GM21786 (cell line): Measurements from ENCODE around the gene LILRB5.
"Not testable (repeated sequence)": the region's sequence is repeated elsewhere in the genome, so short reads cannot be mapped to it uniquely, and the experiment has no call there.

ENCODE experiments used
- ATAC-seq: cut with Tn5 transposase; IDR thresholded peaks from one replicate; pipeline ENCODE4 v1.9.1; 2021; ENCODE audit not compliant: unreplicated experiment

Gene LILRB5

GRCh38 chr19:54216869-54217268 is 40.2 kb downstream of the LILRB5 start:
- no peak for ATAC-seq

GRCh38 chr19:54214734-54215133 is 42.3 kb downstream of the LILRB5 start:
- not testable (repeated sequence) for ATAC-seq

- ATAC-seq: not testable (repeated sequence)
Measured at GRCh38 chr19:54214217-54214616, 42.9 kb downstream of the LILRB5 start.

- no peak for ATAC-seq
Measured at GRCh38 chr19:54211235-54211634, 45.8 kb downstream of the LILRB5 start.

- ATAC-seq: no peak
Measured at GRCh38 chr19:54209811-54210494, 47.1 kb downstream of the LILRB5 start.

GRCh38 chr19:54209058-54209810 is 47.8 kb downstream of the LILRB5 start:
- no peak for ATAC-seq

- ATAC-seq: no peak
Measured at GRCh38 chr19:54208784-54209057, 48.4 kb downstream of the LILRB5 start.

- peak; percentile 42 for ATAC-seq
Measured at GRCh38 chr19:54207983-54208783, 48.9 kb downstream of the LILRB5 start.

GRCh38 chr19:54207676-54207982 is 49.4 kb downstream of the LILRB5 start:
- ATAC-seq: no peak

- not testable (repeated sequence) for ATAC-seq
Measured at GRCh38 chr19:54207193-54207592, 49.9 kb downstream of the LILRB5 start.

- no peak for ATAC-seq
Measured at GRCh38 chr19:54206831-54207177, 50.3 kb downstream of the LILRB5 start.

- no peak for ATAC-seq
Measured at GRCh38 chr19:54206030-54206830, 50.8 kb downstream of the LILRB5 start.

GRCh38 chr19:54204767-54205468 is 52.2 kb downstream of the LILRB5 start:
- no peak for ATAC-seq

- ATAC-seq: no peak
Measured at GRCh38 chr19:54203151-54203611, 53.9 kb downstream of the LILRB5 start.

GRCh38 chr19:54201980-54202379 is 55.1 kb downstream of the LILRB5 start:
- no peak for ATAC-seq

- ATAC-seq: no peak
Measured at GRCh38 chr19:54201172-54201701, 55.8 kb downstream of the LILRB5 start.
